Mucosa of stomach (tissue), 1 donor: ENCODE measurements around the gene CXCL17.
"Not testable (repeated sequence)": the region's sequence is repeated elsewhere in the genome, so short reads cannot be mapped to it uniquely, and the experiment has no call there.

Experiments
- H3K27me3 ChIP-seq: one replicate; pipeline ENCODE4 v1.7.0; 2013; ENCODE audit warnings: mild to moderate bottlenecking, low read length; ENCODE audit not compliant: control insufficient read depth, insufficient read depth
- H3K36me3 ChIP-seq: one replicate; pipeline ENCODE4 v1.7.0; 2013; ENCODE audit warnings: low read length; ENCODE audit not compliant: control insufficient read depth, insufficient read depth
- H3K4me1 ChIP-seq: one replicate; pipeline ENCODE4 v1.7.0; 2013; ENCODE audit warnings: mild to moderate bottlenecking, low read length; ENCODE audit not compliant: control insufficient read depth, insufficient read depth
- H3K4me3 ChIP-seq: one replicate; pipeline ENCODE4 v1.7.0; 2013; ENCODE audit warnings: low read length
- H3K9ac ChIP-seq: one replicate; pipeline ENCODE4 v1.7.0; 2013; ENCODE audit warnings: mild to moderate bottlenecking, low read length, moderate library complexity
- H3K9me3 ChIP-seq: one replicate; pipeline ENCODE4 v1.7.0; 2013; ENCODE audit warnings: mild to moderate bottlenecking, low read length, moderate library complexity; ENCODE audit not compliant: control insufficient read depth
- donor health status: Pancreatic carcinoma.

The CXCL17 gene

GRCh38 chr19:42474743-42475142 lies 32.0 kb upstream of the CXCL17 start:
- H3K27me3 ChIP-seq: no peaks in the 10 kb centered on the region
- peaks cover 10% of the 10 kb centered on the region for H3K4me1 ChIP-seq
- no peak overlapping the region for H3K9ac ChIP-seq
- H3K4me3 ChIP-seq: no peak overlapping the region
- H3K36me3 ChIP-seq: no peaks in the 10 kb centered on the region
- no peaks in the 10 kb centered on the region for H3K9me3 ChIP-seq

- no peak overlapping the region for H3K4me3 ChIP-seq
- no peaks in the 10 kb centered on the region for H3K9me3 ChIP-seq
- H3K4me1 ChIP-seq: peaks cover 10% of the 10 kb centered on the region
- H3K9ac ChIP-seq: no peak overlapping the region
- no peaks in the 10 kb centered on the region for H3K27me3 ChIP-seq
- no peaks in the 10 kb centered on the region for H3K36me3 ChIP-seq
Measured at GRCh38 chr19:42473686-42474085, 30.9 kb upstream of the CXCL17 start.

DNA sequence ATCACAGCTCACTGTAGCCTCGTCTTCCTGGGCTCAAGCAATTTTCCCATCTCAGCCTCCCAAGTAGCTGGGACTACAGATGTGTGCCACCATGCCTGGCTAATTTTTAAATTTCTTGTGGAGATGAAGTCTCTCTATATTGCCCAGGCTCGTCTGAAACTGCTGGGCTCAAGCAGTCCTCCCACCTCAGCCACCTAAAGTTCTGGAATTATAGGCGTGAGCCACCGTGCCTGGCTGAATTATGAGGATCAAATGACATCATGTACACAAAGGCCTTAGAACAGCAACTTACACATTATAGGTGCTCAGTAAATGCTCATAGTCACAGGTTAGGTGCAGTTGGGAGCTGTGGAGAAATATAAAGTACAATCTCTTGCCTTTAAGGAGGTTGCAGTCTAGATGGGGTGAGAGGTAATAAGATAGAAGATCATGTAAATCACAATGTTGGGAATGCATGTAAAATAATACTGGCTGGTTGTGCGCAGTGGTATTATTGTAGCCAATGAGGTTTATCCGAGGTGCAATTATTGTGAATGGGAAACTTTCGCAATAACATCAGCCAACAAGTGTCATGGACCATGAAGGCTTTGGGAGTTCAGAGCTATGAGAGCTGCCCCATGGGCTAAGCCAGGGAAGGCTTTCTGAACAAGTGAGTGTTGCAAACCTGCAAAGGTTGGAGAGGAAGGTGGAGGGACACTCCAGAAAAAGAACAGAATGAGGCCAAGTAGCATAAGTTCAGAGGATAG lies 29.8 kb upstream of the CXCL17 start:
- Histone ChIP-seq H3K27me3 (no peaks in the 10 kb centered on the region), H3K36me3 (no peaks in the 10 kb centered on the region), H3K9ac (no peak overlapping the region), H3K4me1 (peaks cover 10% of the 10 kb centered on the region), H3K9me3 (no peaks in the 10 kb centered on the region), H3K4me3 (no peak overlapping the region)

DNA sequence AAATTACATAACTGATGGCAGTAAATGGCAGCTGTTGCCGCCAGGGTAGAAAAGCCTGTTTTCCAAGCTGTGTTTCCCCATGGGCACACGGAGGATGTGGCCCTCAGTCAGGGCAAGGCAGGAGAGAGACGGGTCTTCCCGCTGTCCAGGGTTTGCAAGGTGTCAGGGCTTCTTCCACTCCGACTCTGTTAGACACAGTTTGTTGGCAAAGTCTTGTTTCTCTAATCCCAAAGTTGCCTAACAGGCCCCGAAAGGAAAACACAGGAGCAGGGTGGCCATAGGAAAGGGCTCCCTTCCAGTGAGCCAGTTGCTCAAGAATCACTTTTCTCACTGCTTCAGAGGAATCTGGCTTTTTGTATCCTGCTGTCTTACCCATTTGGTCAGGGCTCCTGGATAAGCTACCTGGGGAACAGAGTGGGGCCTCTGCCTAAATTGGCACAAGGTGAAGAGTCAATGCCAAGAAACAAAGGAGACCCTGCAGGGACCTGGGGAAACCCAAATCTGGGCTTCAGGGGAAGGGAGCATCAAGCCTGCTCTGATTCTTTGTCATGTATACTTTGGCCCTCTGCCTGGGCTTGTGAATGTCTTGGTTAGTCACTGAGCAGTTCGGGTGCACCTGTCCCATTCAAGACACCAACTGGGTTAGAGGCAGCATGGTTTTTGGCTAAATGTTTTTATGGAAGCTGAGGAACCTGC lies 29.0 kb upstream of the CXCL17 start:
- Histone ChIP-seq H3K4me1 (peaks cover 10% of the 10 kb centered on the region), H3K9ac (no peak overlapping the region), H3K9me3 (no peaks in the 10 kb centered on the region), H3K36me3 (no peaks in the 10 kb centered on the region), H3K27me3 (no peaks in the 10 kb centered on the region), H3K4me3 (no peak overlapping the region)

GRCh38 chr19:42469311-42470235 lies 26.8 kb upstream of the CXCL17 start:
- H3K9me3 ChIP-seq: no peaks in the 10 kb centered on the region
- H3K9ac ChIP-seq: no peak overlapping the region
- no peaks in the 10 kb centered on the region for H3K27me3 ChIP-seq
- peaks cover 17% of the 10 kb centered on the region for H3K4me1 ChIP-seq
- H3K36me3 ChIP-seq: no peaks in the 10 kb centered on the region
- H3K4me3 ChIP-seq: no peak overlapping the region

GRCh38 chr19:42468273-42468796 lies 25.6 kb upstream of the CXCL17 start:
- H3K4me3 ChIP-seq: no peak overlapping the region
- H3K36me3 ChIP-seq: no peaks in the 10 kb centered on the region
- H3K4me1 ChIP-seq: peaks cover 17% of the 10 kb centered on the region
- H3K9me3 ChIP-seq: no peaks in the 10 kb centered on the region
- H3K27me3 ChIP-seq: no peaks in the 10 kb centered on the region
- H3K9ac ChIP-seq: no peak overlapping the region

GRCh38 chr19:42467183-42467760 lies 24.5 kb upstream of the CXCL17 start:
- H3K36me3 ChIP-seq: no peaks in the 10 kb centered on the region
- H3K9me3 ChIP-seq: no peaks in the 10 kb centered on the region
- no peak overlapping the region for H3K4me3 ChIP-seq
- H3K4me1 ChIP-seq: peaks cover 16% of the 10 kb centered on the region
- H3K9ac ChIP-seq: no peak overlapping the region
- H3K27me3 ChIP-seq: no peaks in the 10 kb centered on the region

DNA sequence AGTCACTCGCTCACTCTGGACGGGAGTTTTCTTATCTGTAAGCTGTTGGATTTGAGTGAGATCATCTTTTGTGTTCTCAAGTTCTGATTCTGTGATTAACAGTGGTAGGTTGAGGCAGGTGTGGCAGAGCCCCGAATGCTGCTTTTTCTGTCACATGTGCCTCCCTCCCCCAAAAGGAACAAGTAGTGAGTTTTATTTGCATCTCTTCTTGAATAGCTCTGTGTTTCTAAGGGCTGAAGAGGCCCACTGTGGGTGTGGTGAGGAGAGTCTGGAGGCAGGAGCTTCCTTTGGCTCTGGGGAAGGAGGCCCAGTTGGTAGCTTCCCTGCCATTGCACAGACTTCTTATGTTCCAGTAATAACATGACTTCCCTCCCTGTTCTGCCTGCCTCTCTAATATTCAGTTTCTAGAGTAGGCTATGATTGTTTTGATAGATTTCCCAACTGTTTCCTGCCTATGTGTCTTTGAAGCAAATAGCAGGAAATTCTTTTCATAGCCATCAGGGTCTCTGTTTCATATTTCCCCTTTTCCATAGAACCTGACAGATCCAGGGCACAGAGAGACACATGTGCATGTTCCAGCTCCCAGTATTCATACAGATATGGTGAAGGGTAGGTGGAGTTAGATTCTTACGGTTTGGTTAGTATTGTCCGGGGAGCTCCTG lies 23.9 kb upstream of the CXCL17 start:
- H3K9ac ChIP-seq: no peak overlapping the region

GRCh38 chr19:42465827-42466280 lies 23.1 kb upstream of the CXCL17 start:
- H3K4me3 ChIP-seq: no peak overlapping the region
- no peaks in the 10 kb centered on the region for H3K9me3 ChIP-seq
- H3K4me1 ChIP-seq: peaks cover 7% of the 10 kb centered on the region
- H3K9ac ChIP-seq: no peak overlapping the region
- H3K27me3 ChIP-seq: no peaks in the 10 kb centered on the region
- no peaks in the 10 kb centered on the region for H3K36me3 ChIP-seq

More for the DNA sequence above, 23.9 kb upstream of the CXCL17 start:
- Histone ChIP-seq H3K27me3 (no peaks in the 10 kb centered on the region), H3K4me1 (peaks cover 11% of the 10 kb centered on the region), H3K36me3 (no peaks in the 10 kb centered on the region), H3K9me3 (no peaks in the 10 kb centered on the region), H3K4me3 (no peak overlapping the region)

GRCh38 chr19:42461700-42462324 lies 19.1 kb upstream of the CXCL17 start:
- H3K27me3 ChIP-seq: no peaks in the 10 kb centered on the region
- H3K9ac ChIP-seq: no peak overlapping the region
- H3K9me3 ChIP-seq: no peaks in the 10 kb centered on the region
- H3K4me3 ChIP-seq: no peak overlapping the region
- H3K36me3 ChIP-seq: no peaks in the 10 kb centered on the region
- peaks cover 7% of the 10 kb centered on the region for H3K4me1 ChIP-seq

GRCh38 chr19:42461231-42461630 lies 18.5 kb upstream of the CXCL17 start:
- not testable (repeated sequence) for H3K4me3 ChIP-seq, H3K9ac ChIP-seq, H3K4me1 ChIP-seq

More at GRCh38 chr19:42461231-42461630, 18.5 kb upstream of the CXCL17 start:
- not testable (repeated sequence) for H3K9me3 ChIP-seq, H3K36me3 ChIP-seq, H3K27me3 ChIP-seq
